Chondrocyte (in vitro differentiated cells): ENCODE results near the gene PCSK7. TPM values are rescaled to one million over a fixed set of nuclear protein-coding genes. Genes with fewer than 3 reads are reported as not detected.
"Not testable (repeated sequence)": the region's sequence is repeated elsewhere in the genome, so short reads cannot be mapped to it uniquely, and the experiment has no call there.

Source experiments
- DNase-seq: peaks from one replicate; pipeline ENCODE4 v3.0.0; 2021; ENCODE audit warnings: mixed read lengths, low spot score
- H3K27ac Mint-ChIP-seq: one replicate; pipeline ENCODE4 v1.8.0; 2021; ENCODE audit warnings: mild to moderate bottlenecking, moderate library complexity, mixed read lengths; ENCODE audit not compliant: unreplicated experiment
- H3K27me3 Mint-ChIP-seq: 2 replicates; pipeline ENCODE4 v1.8.0; 2021; ENCODE audit warnings: low read depth, mixed read lengths
- H3K36me3 Mint-ChIP-seq: 2 replicates; pipeline ENCODE4 v1.8.0; 2021; ENCODE audit warnings: low read depth, mixed read lengths
- H3K4me1 Mint-ChIP-seq: 2 replicates; pipeline ENCODE4 v1.8.0; 2021; ENCODE audit warnings: low read depth, mild to moderate bottlenecking, mixed read lengths
- H3K4me3 Mint-ChIP-seq: one replicate; pipeline ENCODE4 v1.8.0; 2021; ENCODE audit warnings: mild to moderate bottlenecking, moderate library complexity, mixed read lengths; ENCODE audit not compliant: unreplicated experiment
- H3K9me3 Mint-ChIP-seq: 2 replicates; pipeline ENCODE4 v1.8.0; 2021; ENCODE audit warnings: low read depth, mixed read lengths
- CTCF ChIP-seq: fragments of 200-600 bp; sonication (generic); IDR thresholded peaks from 2 replicates; pipeline ENCODE4 v1.5.0; 2021; ENCODE audit warnings: antibody characterized with exemption, mild to moderate bottlenecking, moderate library complexity
- total RNA-seq: library from RNA; stranded (reverse); gene quantifications from 3 replicates; pipeline ENCODE4 v1.2.1, GENCODE V29; 2021

PCSK7 gene
- total RNA-seq, 1 donor from 2014 or later = 43.0 TPM

GRCh38 chr11:117186431-117186761 is 45.5 kb downstream of the PCSK7 start:
- H3K27me3 Mint-ChIP-seq = no peaks in the 10 kb centered on the region
- H3K27ac Mint-ChIP-seq = no peak overlapping the region
- H3K36me3 Mint-ChIP-seq = peaks cover 17% of the 10 kb centered on the region
- no peaks in the 10 kb centered on the region for H3K9me3 Mint-ChIP-seq
- peak; percentile 35 for DNase-seq
- H3K4me1 Mint-ChIP-seq = no peaks in the 10 kb centered on the region
- H3K4me3 Mint-ChIP-seq = no peak overlapping the region
- TF ChIP-seq CTCF = no peak

GRCh38 chr11:117185736-117186430 is 46.0 kb downstream of the PCSK7 start:
- H3K4me3 Mint-ChIP-seq = no peak overlapping the region
- no peaks in the 10 kb centered on the region for H3K9me3 Mint-ChIP-seq
- H3K27ac Mint-ChIP-seq = no peak overlapping the region
- no peaks in the 10 kb centered on the region for H3K27me3 Mint-ChIP-seq
- TF ChIP-seq CTCF = no peak
- no peak for DNase-seq
- peaks cover 17% of the 10 kb centered on the region for H3K36me3 Mint-ChIP-seq
- H3K4me1 Mint-ChIP-seq = peaks cover 4% of the 10 kb centered on the region

DNA sequence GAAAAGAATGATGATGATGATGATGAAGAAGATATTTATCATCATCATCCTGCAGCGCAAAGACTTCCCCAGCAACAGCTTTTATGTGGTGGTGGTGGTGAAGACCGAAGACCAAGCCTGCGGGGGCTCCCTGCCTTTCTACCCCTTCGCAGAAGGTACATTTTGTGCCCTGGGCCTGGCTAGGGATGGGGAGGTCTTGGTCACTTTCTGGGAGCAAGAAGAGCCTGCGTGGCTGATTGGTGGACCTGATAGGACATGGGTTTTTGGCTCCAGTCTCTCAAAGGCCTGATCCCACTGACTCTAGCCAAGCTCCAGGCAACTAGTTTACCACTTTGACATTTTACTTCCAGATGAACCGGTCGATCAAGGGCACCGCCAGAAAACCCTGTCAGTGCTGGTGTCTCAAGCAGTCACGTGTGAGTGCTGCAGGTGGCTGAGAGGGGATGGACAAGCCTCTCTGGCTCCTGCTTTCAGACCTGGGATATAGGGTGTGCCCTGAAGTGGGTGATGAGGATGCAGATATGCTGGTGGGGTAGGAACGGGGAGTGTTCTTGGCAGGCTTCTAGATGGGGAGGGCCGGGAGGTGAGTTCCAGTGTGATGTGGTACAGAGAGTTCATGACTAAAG is 48.0 kb downstream of the PCSK7 start:
- H3K9me3 Mint-ChIP-seq = no peaks in the 10 kb centered on the region
- no peaks in the 10 kb centered on the region for H3K27me3 Mint-ChIP-seq
- peaks cover 19% of the 10 kb centered on the region for H3K4me1 Mint-ChIP-seq
- peak; percentile 41 for DNase-seq
- peaks cover 13% of the 10 kb centered on the region for H3K36me3 Mint-ChIP-seq
- no peak overlapping the region for H3K4me3 Mint-ChIP-seq
- no peak for TF ChIP-seq CTCF
- no peak overlapping the region for H3K27ac Mint-ChIP-seq

- peak; percentile 32 for DNase-seq
- H3K27me3 Mint-ChIP-seq, H3K4me3 Mint-ChIP-seq, H3K9me3 Mint-ChIP-seq, H3K27ac Mint-ChIP-seq: not testable (repeated sequence)
- Mint-ChIP-seq H3K36me3 (peaks cover 10% of the 10 kb centered on the region), H3K4me1 (peaks cover 22% of the 10 kb centered on the region)
Measured at GRCh38 chr11:117183178-117183577, 48.7 kb downstream of the PCSK7 start.

DNA sequence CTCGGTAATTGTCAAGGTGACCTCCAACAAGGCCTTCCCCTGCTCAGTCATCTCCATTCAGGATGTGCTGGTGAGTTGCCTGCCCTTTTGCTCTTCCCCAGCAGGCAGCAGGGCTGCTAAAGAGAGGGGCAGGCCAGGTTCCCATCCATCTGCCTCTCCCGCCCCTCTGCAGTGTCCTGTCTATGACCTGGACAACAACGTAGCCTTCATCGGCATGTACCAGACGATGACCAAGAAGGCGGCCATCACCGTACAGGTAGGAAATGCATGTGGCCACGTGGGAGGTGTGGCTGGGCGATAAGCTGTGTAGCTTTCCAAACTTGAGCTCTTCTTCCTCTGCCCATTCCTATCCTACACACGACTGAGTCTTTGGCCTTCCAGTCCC is 49.3 kb downstream of the PCSK7 start:
- Mint-ChIP-seq H3K4me3 (no peak overlapping the region), H3K36me3 (peaks cover 10% of the 10 kb centered on the region), H3K4me1 (peaks cover 29% of the 10 kb centered on the region), H3K9me3 (no peaks in the 10 kb centered on the region), H3K27me3 (no peaks in the 10 kb centered on the region), H3K27ac (no peak overlapping the region)
- DNase-seq = peak; percentile 88
- no peak for TF ChIP-seq CTCF
